Activated CD8-positive, alpha-beta memory T cell treated with anti-CD3 and anti-CD28 coated beads, Interleukin-2, amount 50 U/mL, for 48 hours (primary cell): Measurements from ENCODE around the gene MAP2K7.
A peak's percentile ranks its signal among the peaks of the same experiment; 100 is the strongest.
"Not testable (repeated sequence)": the region's sequence is repeated elsewhere in the genome, so short reads cannot be mapped to it uniquely, and the experiment has no call there.

ENCODE experiments used
- DNase-seq: peaks from one replicate; pipeline ENCODE4 v3.0.0-alpha.2; 2020

Gene MAP2K7

GRCh38 chr19:7932276-7932929 is 28.7 kb downstream of the MAP2K7 start:
- DNase-seq: no peak

DNA sequence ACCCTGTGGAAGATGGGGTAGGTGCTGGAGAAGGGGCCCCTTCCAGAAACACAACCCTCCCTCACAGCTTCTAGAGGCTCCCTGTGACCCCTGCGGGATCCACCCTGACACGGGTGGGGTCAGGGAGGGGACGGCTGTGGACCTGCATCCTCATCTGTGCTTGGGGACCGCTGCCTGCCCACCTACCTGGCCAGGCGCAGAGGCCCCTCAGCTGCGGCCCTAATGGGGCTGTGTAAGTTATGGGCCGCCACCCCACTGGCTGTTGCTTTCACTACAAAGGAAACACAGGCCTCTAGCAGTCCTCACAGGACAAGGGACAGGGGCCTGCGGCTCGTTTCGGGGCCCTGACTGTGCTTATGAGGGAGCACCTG is 29.2 kb downstream of the MAP2K7 start:
- DNase-seq: no peak

GRCh38 chr19:7933411-7933810 is 29.7 kb downstream of the MAP2K7 start:
- no peak for DNase-seq

GRCh38 chr19:7933828-7934725 is 30.4 kb downstream of the MAP2K7 start:
- DNase-seq: no peak

DNA sequence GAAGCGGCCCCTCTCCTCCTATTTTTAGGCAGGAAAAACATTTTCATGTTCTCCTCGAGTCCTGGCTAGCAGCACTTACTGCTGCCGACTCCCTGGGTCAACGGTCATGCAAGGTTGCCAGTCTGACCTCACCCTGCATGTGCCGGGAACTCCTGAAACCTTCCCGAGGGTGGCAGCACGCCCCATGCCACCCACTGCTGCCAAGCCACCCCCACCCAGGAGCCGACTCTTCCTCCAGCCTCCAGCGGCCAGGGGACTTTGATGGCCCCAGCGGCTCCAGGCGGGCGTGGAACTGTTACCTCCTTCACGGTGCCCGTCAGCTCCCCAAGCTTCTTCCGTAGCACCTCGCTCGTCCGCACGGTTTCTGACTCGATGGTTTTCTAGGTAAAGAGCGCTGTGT is 31.1 kb downstream of the MAP2K7 start:
- no peak for DNase-seq

GRCh38 chr19:7940841-7941240 is 37.2 kb downstream of the MAP2K7 start:
- DNase-seq: no peak

DNA sequence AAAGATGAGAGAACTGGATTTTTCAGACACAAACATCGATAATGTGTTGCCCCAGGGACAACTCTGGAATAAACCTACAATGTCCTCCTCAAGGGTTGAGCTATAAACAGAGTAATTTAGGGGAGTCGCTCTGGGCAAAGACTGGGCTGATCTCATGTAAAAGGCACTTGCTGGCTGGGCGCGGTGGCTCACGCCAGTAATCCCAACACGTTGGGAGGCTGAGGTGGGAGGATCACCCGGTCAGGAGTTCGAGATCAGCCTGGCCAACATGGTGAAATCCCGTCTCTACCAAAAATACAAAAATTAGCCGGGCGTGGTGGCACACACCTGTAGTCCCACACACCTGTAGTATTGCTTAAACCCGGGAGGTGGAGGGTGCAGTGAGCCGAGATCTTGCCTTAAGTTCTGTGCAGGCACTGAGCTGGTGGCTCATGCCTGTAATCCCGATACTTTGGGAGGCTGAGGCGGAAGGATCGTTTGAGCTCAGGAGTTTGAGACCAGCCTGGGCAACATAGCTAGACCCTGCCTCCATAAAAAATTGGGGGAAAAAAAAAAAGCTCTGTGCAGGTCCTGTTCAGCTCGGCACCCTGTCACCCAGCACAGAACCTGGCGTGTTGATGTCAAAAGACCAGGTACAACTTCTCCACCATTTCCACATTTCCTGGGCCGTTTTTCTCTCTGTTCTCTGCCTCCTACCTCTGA is 38.4 kb downstream of the MAP2K7 start:
- DNase-seq: no peak

- no peak for DNase-seq
These were observed 39.3 kb downstream of the MAP2K7 start for GRCh38 chr19:7942981-7943443.

- DNase-seq: peak; percentile 97
These were observed 39.9 kb downstream of the MAP2K7 start, which contains the start of gene TIMM44 for GRCh38 chr19:7943444-7944176. Gene TIMM44, minus strand, starts transcription at chr19:7943666. Its CDS starts 15 bp downstream, at chr19:7943651.

DNA sequence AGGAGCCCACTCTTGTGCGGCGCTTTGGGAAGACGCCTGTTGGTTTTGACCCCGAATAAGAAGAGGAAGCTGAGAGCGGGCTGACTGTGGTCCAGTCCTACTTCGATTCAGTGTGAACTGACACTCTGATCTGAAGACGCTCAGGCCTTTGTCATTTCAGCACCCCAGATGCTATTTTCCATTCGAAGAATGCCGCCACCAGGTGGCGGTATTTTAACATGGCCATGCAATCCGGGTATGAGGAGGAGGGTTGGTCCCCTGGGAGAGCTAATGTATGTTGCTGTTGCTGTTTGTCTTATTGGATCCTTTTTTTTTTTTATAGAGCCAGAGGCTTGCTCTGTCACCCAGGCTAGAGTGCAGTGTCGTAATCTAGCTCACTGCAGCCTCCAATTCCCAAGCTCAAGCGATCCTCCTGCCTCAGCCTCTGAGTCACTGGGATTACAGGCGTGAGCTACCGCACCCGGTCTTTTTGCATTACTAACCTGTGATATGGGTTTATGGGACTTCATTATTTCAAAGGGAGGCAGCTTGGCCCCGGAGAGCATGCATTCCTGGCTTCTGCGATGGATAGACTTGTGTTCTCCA is 40.6 kb downstream of the MAP2K7 start:
- DNase-seq: peak; percentile 94

GRCh38 chr19:7947939-7948338 is 44.3 kb downstream of the MAP2K7 start:
- no peak for DNase-seq

- DNase-seq: no peak
These were observed 49.4 kb downstream of the MAP2K7 start for GRCh38 chr19:7953060-7953459.

- DNase-seq: no peak
These were observed 49.9 kb downstream of the MAP2K7 start for GRCh38 chr19:7953576-7953975.

GRCh38 chr19:7955696-7956095 is 52.0 kb downstream of the MAP2K7 start:
- no peak for DNase-seq

- no peak for DNase-seq
These were observed 55.5 kb downstream of the MAP2K7 start for GRCh38 chr19:7959211-7959610.

GRCh38 chr19:7961082-7961481 is 57.4 kb downstream of the MAP2K7 start:
- DNase-seq: not testable (repeated sequence)

GRCh38 chr19:7961920-7962626 is 58.4 kb downstream of the MAP2K7 start:
- no peak for DNase-seq

- no peak for DNase-seq
These were observed 59.1 kb downstream of the MAP2K7 start for GRCh38 chr19:7962644-7963268.

DNA sequence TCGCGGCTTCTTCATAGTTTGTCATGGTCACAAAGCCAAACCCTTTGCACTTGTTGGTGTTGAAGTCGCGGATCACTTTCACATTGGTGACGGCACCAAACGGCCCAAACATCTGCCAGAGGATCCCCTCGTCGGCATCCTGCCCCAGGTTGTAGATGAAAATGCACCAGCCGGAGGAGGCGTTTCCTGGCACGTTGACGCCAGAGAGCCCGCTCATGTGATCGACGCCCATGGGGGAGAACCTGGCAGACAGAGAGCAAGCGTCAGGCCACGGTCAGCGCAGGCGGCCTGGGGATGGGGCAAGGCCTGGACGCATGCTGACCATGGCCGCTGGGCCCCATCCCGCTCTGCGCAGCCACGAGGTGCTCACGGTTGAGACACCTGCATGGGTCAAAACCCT is 59.9 kb downstream of the MAP2K7 start:
- DNase-seq: no peak
